Liver (tissue), 3 donors: ENCODE results near the gene CLK4.

Experiments
- RAD21 ChIP-seq, 2 donors: IDR thresholded peaks; 2 replicates each; pipeline ENCODE4 v1.6.1; 2016; ENCODE audit warnings: antibody characterized with exemption in 2 of 2, mild to moderate bottlenecking in 2 of 2
- RXRA ChIP-seq, 2 donors: IDR thresholded peaks; 2 replicates each; pipeline ENCODE4 v1.6.1; 2017 to 2018; ENCODE audit warnings: antibody characterized with exemption in 2 of 2, mild to moderate bottlenecking in 1 of 2
- TF ChIP-seq, protein P1 (sequence below): fragments of 150-350 bp; IDR thresholded peaks from 2 replicates; pipeline ENCODE4 v1.5.1; 2017; ENCODE audit warnings: improper control_type of control experiment, low read depth, low read length; ENCODE audit not compliant: missing input control
- TF ChIP-seq, protein P2 (sequence below): IDR thresholded peaks from 2 replicates; pipeline ENCODE4 v1.6.1; 2016; ENCODE audit warnings: antibody characterized with exemption, mild to moderate bottlenecking
- donor health status: healthy.
- donor health status: healthy.

DNA sequence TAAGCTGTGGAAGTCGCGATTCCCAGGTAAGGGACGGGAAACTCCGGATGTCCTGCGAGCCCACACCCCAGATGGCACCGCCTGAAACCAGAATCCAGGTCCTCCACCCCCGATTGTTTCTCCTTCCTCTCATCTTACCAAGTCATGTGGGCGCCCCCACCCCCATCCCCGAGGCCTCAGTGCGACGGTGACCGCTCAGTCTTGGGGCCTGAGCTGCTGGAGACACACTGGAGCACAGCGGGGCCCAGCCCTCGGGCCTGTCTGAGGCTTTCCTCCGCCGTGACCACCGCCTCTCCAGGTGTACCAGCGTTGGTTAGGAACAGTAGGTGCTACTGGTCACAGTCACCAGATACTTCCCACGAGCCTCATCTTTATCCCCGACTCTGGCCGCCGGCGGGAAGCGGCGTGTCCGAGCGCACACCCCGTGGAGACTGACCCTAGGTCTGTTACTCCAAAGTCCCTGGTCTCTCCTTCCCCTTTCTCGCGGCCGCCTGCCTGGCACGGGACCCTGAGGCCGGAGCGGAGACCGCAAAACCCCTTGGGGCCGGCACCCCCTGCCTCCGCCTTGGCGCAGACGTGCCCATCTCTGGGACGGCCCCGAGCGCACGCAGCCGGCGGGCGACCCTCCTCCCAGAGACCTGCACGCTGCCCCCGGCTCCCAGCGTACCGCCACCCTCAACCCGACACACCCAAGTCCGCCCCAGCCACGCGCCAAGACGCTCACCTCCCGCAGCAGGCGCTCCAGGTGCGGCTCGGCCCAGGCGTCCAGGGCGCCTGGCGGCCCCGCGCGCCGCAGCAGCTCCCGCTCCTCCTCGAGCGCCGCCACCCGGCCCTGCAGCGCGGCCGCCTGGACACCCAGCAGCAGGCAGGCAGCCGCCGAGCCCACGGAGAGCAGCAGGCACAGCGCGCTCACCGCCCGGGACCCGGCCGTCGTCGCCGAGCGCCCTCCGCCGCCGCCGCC is 37.4 kb downstream of the CLK4 start:
- TF ChIP-seq, protein P1, sequence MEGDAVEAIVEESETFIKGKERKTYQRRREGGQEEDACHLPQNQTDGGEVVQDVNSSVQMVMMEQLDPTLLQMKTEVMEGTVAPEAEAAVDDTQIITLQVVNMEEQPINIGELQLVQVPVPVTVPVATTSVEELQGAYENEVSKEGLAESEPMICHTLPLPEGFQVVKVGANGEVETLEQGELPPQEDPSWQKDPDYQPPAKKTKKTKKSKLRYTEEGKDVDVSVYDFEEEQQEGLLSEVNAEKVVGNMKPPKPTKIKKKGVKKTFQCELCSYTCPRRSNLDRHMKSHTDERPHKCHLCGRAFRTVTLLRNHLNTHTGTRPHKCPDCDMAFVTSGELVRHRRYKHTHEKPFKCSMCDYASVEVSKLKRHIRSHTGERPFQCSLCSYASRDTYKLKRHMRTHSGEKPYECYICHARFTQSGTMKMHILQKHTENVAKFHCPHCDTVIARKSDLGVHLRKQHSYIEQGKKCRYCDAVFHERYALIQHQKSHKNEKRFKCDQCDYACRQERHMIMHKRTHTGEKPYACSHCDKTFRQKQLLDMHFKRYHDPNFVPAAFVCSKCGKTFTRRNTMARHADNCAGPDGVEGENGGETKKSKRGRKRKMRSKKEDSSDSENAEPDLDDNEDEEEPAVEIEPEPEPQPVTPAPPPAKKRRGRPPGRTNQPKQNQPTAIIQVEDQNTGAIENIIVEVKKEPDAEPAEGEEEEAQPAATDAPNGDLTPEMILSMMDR, result no peak
- TF ChIP-seq RAD21 (IDR thresholded peaks at IDR 0.05) (no peak), RXRA (IDR thresholded peaks at IDR 0.05) (no peak)
- TF ChIP-seq, protein P2, sequence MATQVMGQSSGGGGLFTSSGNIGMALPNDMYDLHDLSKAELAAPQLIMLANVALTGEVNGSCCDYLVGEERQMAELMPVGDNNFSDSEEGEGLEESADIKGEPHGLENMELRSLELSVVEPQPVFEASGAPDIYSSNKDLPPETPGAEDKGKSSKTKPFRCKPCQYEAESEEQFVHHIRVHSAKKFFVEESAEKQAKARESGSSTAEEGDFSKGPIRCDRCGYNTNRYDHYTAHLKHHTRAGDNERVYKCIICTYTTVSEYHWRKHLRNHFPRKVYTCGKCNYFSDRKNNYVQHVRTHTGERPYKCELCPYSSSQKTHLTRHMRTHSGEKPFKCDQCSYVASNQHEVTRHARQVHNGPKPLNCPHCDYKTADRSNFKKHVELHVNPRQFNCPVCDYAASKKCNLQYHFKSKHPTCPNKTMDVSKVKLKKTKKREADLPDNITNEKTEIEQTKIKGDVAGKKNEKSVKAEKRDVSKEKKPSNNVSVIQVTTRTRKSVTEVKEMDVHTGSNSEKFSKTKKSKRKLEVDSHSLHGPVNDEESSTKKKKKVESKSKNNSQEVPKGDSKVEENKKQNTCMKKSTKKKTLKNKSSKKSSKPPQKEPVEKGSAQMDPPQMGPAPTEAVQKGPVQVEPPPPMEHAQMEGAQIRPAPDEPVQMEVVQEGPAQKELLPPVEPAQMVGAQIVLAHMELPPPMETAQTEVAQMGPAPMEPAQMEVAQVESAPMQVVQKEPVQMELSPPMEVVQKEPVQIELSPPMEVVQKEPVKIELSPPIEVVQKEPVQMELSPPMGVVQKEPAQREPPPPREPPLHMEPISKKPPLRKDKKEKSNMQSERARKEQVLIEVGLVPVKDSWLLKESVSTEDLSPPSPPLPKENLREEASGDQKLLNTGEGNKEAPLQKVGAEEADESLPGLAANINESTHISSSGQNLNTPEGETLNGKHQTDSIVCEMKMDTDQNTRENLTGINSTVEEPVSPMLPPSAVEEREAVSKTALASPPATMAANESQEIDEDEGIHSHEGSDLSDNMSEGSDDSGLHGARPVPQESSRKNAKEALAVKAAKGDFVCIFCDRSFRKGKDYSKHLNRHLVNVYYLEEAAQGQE, result no peak
